Suprapubic skin (tissue), 4 donors: ENCODE results near the gene TENT4B. TPM values are rescaled to one million over a fixed set of nuclear protein-coding genes. Genes with fewer than 3 reads are reported as not detected.

ENCODE experiments used
- DNase-seq, 2 donors: peaks; one replicate each; pipeline ENCODE4 v3.0.0-alpha.2; 2019; ENCODE audit warnings: low spot score in 2 of 2
- H3K27ac ChIP-seq: fragments of 200-600 bp; sonication (generic); one replicate; pipeline ENCODE4 v1.5.1; 2019
- H3K27me3 ChIP-seq: fragments of 200-600 bp; sonication (generic); one replicate; pipeline ENCODE4 v1.5.1; 2019
- H3K36me3 ChIP-seq: fragments of 200-600 bp; sonication (generic); one replicate; pipeline ENCODE4 v1.5.1; 2019
- H3K4me1 ChIP-seq: fragments of 200-600 bp; sonication (generic); one replicate; pipeline ENCODE4 v1.5.1; 2019
- H3K4me3 ChIP-seq: fragments of 200-600 bp; sonication (generic); one replicate; pipeline ENCODE4 v1.5.1; 2019; ENCODE audit warnings: mild to moderate bottlenecking
- H3K9me3 ChIP-seq: fragments of 200-600 bp; sonication (generic); one replicate; pipeline ENCODE4 v1.5.1; 2019
- EP300 ChIP-seq: sonication (generic); formaldehyde crosslinking; IDR thresholded peaks from one replicate; pipeline ENCODE4 v1.6.1; 2017; ENCODE audit warnings: antibody characterized with exemption
- POLR2A ChIP-seq, 2 donors: fragments of 450-650 bp; IDR thresholded peaks; one replicate each; pipeline ENCODE4 v1.6.1; 2017; ENCODE audit warnings: antibody characterized with exemption in 2 of 2, mild to moderate bottlenecking in 2 of 2, moderate library complexity in 2 of 2
- POLR2AphosphoS5 ChIP-seq, 3 donors: sonication (generic); formaldehyde crosslinking; IDR thresholded peaks; one replicate each; pipeline ENCODE4 v1.6.1; 2017; ENCODE audit warnings: antibody characterized with exemption in 3 of 3
- WGBS: methylation state at CpG from one replicate; pipeline ENCODE4 v1.1.5; 2018; 5-methylcytosine and 5-hydroxymethylcytosine counted together
- total RNA-seq, 4 donors: library from RNA; depleted of rRNA; stranded (reverse); fragments of >200 nt; gene quantifications; one replicate each; pipeline ENCODE4 v1.1.0, GENCODE V29; 2016
- TF ChIP-seq, protein P1 (sequence below), 2 donors: fragments of 200-600 bp in 1 of 2; fragments of 450-650 bp in 1 of 2; sonication (generic) in 1 of 2; IDR thresholded peaks; one replicate each; pipeline ENCODE4 v1.5.1; 2016 to 2019; ENCODE audit warnings: antibody characterized with exemption in 2 of 2, mild to moderate bottlenecking in 1 of 2, moderate library complexity in 1 of 2

The TENT4B gene
- total RNA-seq, 4 donors from 2014 or later: 10.8 to 15.7 (median 12.9) TPM

DNA sequence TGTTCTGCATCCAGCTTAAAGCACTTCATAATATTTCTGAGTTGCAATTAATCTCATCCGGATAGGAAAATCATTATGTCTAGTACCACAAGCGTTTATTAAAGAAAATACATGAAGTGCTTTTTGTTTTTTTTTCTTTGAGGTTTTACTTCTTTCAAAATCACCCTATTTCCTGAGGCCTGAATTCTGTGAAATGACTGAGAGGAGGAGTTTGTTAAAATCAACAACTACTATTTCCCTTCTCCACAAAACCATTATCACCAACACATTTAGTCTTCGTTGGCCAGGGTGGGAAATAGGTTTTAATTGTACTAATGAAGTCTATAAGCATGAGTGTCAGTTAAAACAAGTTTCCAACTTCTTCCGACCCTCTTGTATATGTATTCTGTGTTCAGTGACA lies 62.6 kb downstream of the TENT4B start:
- WGBS: 87% methylated on average over 4 of the region's 4 CpGs
- no peaks in the 10 kb centered on the region for H3K9me3 ChIP-seq
- H3K36me3 ChIP-seq: peaks cover 45% of the 10 kb centered on the region
- TF ChIP-seq EP300 (no peak), POLR2AphosphoS5 (IDR thresholded peaks at IDR 0.05) (no peak), POLR2A (IDR thresholded peaks at IDR 0.05) (no peak)
- TF ChIP-seq, protein P1, sequence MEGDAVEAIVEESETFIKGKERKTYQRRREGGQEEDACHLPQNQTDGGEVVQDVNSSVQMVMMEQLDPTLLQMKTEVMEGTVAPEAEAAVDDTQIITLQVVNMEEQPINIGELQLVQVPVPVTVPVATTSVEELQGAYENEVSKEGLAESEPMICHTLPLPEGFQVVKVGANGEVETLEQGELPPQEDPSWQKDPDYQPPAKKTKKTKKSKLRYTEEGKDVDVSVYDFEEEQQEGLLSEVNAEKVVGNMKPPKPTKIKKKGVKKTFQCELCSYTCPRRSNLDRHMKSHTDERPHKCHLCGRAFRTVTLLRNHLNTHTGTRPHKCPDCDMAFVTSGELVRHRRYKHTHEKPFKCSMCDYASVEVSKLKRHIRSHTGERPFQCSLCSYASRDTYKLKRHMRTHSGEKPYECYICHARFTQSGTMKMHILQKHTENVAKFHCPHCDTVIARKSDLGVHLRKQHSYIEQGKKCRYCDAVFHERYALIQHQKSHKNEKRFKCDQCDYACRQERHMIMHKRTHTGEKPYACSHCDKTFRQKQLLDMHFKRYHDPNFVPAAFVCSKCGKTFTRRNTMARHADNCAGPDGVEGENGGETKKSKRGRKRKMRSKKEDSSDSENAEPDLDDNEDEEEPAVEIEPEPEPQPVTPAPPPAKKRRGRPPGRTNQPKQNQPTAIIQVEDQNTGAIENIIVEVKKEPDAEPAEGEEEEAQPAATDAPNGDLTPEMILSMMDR (IDR thresholded peaks at IDR 0.05): no peak
- no peak overlapping the region for H3K27ac ChIP-seq
- no peak overlapping the region for H3K4me3 ChIP-seq
- H3K27me3 ChIP-seq: no peaks in the 10 kb centered on the region
- H3K4me1 ChIP-seq: peaks cover 9% of the 10 kb centered on the region
- no peak for DNase-seq

DNA sequence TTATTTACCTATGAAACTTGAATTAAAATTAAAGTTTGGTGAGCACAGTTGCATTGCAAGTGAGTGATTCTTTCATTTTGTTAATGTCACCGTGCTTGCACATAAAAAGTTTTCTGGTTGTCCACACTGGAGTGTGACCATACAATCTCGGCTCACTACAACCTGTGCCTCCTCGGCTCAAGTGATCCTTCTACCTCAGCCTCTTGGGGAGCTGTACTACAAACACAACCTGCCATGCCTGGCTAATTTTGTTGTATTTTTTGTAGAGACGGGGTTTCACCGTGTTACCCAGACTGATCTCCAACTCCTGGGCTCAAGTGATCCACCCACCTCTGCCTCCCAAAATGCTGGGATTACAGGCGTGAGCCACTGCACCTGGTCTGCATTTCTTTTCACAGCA lies 63.1 kb downstream of the TENT4B start:
- DNase-seq: no peak
- peaks cover 50% of the 10 kb centered on the region for H3K36me3 ChIP-seq
- TF ChIP-seq, protein P1 (IDR thresholded peaks at IDR 0.05): no peak
- no peak overlapping the region for H3K4me3 ChIP-seq
- no peaks in the 10 kb centered on the region for H3K9me3 ChIP-seq
- H3K4me1 ChIP-seq: peaks cover 4% of the 10 kb centered on the region
- no peaks in the 10 kb centered on the region for H3K27me3 ChIP-seq
- 91% methylated on average over 6 of the region's 6 CpGs for WGBS
- H3K27ac ChIP-seq: no peak overlapping the region

DNA sequence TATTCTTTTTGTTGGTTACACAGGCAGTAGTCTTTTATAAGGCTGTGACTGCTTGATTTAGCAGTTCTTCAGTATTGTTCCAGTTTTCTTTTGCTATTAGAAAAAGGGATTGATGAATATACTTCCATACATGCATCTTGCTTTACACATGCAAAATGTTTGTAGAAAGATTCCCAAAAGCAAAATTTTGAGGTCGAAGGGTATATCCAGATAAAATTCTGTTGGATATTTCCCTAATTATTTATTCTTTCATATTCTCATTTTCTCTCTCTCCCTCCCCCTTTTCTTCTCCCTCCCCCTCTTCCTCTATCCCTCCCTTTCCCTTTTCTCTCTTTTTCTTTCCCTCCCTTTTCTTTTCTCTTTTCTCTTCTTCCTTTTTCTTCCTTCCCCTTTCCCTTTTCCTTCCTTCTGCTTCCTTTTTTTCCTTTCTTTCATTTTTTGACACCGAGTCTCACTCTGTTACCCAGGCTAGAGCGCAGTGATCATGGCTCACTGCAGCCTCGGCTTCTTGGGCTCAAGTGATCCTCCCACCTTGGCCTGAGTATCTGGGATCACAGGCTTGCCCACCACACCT lies 66.4 kb downstream of the TENT4B start:
- 97% methylated on average over 4 of the region's 4 CpGs for WGBS
- no peaks in the 10 kb centered on the region for H3K4me1 ChIP-seq
- no peaks in the 10 kb centered on the region for H3K9me3 ChIP-seq
- H3K4me3 ChIP-seq: no peak overlapping the region
- H3K27ac ChIP-seq: no peak overlapping the region
- DNase-seq: no peak
- TF ChIP-seq POLR2A (IDR thresholded peaks at IDR 0.05) (no peak), EP300 (no peak), POLR2AphosphoS5 (IDR thresholded peaks at IDR 0.05) (no peak)
- TF ChIP-seq, protein P1 (IDR thresholded peaks at IDR 0.05): no peak
- H3K27me3 ChIP-seq: no peaks in the 10 kb centered on the region
- peaks cover 62% of the 10 kb centered on the region for H3K36me3 ChIP-seq

DNA sequence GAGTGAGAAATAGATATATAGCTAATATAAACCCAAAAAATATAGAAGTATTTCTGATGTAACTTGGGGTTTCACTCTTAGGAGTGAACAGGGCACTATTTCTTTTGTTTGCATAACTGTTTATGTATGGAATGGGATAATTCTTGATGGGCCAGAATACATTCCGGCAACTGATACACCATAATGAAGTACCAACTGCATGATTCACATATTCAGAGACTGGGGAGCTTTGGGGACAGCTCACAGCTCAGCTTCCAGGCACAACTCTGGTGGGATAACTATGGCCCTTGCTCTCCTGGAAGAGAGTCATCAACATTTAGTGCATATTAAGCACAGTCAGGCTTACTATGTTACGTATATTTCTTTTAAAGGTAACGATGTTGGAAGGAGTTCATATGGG lies 71.2 kb downstream of the TENT4B start:
- H3K27ac ChIP-seq: no peak overlapping the region
- H3K4me3 ChIP-seq: no peak overlapping the region
- TF ChIP-seq POLR2A (IDR thresholded peaks at IDR 0.05) (no peak), EP300 (no peak), POLR2AphosphoS5 (IDR thresholded peaks at IDR 0.05) (no peak)
- TF ChIP-seq, protein P1 (IDR thresholded peaks at IDR 0.05): no peak
- no peaks in the 10 kb centered on the region for H3K9me3 ChIP-seq
- H3K27me3 ChIP-seq: no peaks in the 10 kb centered on the region
- peaks cover 76% of the 10 kb centered on the region for H3K36me3 ChIP-seq
- no peak for DNase-seq
- WGBS: 94% methylated on average over 3 of the region's 3 CpGs
- no peaks in the 10 kb centered on the region for H3K4me1 ChIP-seq

DNA sequence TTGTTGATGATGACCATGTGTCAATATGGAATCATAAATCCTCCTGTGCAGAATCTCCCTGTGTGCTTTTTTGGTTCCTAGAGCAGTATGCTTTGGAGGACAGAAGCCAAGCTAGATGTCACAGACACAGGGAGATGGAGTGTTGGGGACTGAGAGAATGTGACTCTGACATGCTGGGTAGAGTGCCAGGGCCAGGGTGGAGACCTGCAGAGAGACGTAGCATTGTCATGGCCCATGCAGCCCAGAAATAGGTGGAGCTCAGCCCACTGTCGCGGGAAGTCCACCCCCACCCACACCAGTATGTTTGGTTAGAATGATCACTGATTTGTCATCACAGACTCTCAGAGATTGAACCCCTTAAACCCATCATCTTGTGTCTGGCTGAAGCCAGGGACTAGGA lies 74.0 kb downstream of the TENT4B start:
- Histone ChIP-seq H3K27ac (no peak overlapping the region), H3K9me3 (no peaks in the 10 kb centered on the region), H3K4me1 (no peaks in the 10 kb centered on the region), H3K4me3 (no peak overlapping the region), H3K27me3 (no peaks in the 10 kb centered on the region), H3K36me3 (peaks cover 70% of the 10 kb centered on the region)
- no peak for TF ChIP-seq EP300
- TF ChIP-seq, protein P1 (IDR thresholded peaks at IDR 0.05): no peak
- TF ChIP-seq POLR2AphosphoS5 (IDR thresholded peaks at IDR 0.05): no peak
- TF ChIP-seq POLR2A (IDR thresholded peaks at IDR 0.05): no peak
- DNase-seq: no peak
- 64% methylated on average over 3 of the region's 3 CpGs for WGBS
